Testis (tissue), 3 donors: ENCODE results near the gene MED27. TPM values are rescaled to one million over a fixed set of nuclear protein-coding genes. Genes with fewer than 3 reads are reported as not detected.

ENCODE experiments used
- DNase-seq: peaks from one replicate; pipeline ENCODE4 v3.0.0-alpha.2; 2019
- H3K27ac ChIP-seq, 2 donors: fragments of 200-600 bp; sonication (generic); one replicate each; pipeline ENCODE4 v1.5.1; 2019
- H3K27me3 ChIP-seq: fragments of 200-600 bp; sonication (generic); one replicate; pipeline ENCODE4 v1.5.1; 2019
- H3K36me3 ChIP-seq: fragments of 200-600 bp; sonication (generic); one replicate; pipeline ENCODE4 v1.5.1; 2017; ENCODE audit warnings: low read depth; ENCODE audit errors: missing control alignments
- H3K4me1 ChIP-seq: fragments of 200-600 bp; sonication (generic); one replicate; pipeline ENCODE4 v1.5.1; 2019
- H3K4me3 ChIP-seq, 2 donors: fragments of 200-600 bp; sonication (generic); one replicate each; pipeline ENCODE4 v1.5.1; 2017 to 2019
- H3K9me3 ChIP-seq: fragments of 200-600 bp; sonication (generic); one replicate; pipeline ENCODE4 v1.5.1; 2017
- CTCF ChIP-seq, 3 experiments: fragments of 450-650 bp in 2 of 3; fragments of 200-600 bp in 1 of 3; sonication (generic) in 1 of 3; IDR thresholded peaks; one replicate each; pipeline ENCODE4 v1.5.1; 2016 to 2019; ENCODE audit warnings: antibody characterized with exemption in 3 of 3, mild to moderate bottlenecking in 2 of 3, moderate library complexity in 1 of 3
- POLR2A ChIP-seq: fragments of 450-650 bp; IDR thresholded peaks from one replicate; pipeline ENCODE4 v1.6.1; 2017; ENCODE audit warnings: antibody characterized with exemption, mild to moderate bottlenecking, moderate library complexity
- WGBS, 2 donors: methylation state at CpG; one replicate each; pipeline ENCODE4 v1.1.5; 2018; 5-methylcytosine and 5-hydroxymethylcytosine counted together
- intact Hi-C: fragments of 100-400 bp; cut with DNase I; formaldehyde crosslinking; loops from one replicate; pipeline ENCODE4 v1.15.1; 2023; ENCODE audit warnings: low total_unique reads
- polyA plus RNA-seq: library from polyadenylated mRNA; stranded (reverse); fragments of 350-450 nt; fragmentation: Illumina TruSeq; extraction: RNeasy Lipid Tissue Mini Kit (QIAGEN cat#74804); gene quantifications from one replicate; pipeline ENCODE4 v1.2.3, GENCODE V29; 2014; ENCODE audit warnings: low read depth, low replicate concordance; ENCODE audit not compliant: insufficient read depth
- total RNA-seq, 2 donors: library from RNA; depleted of rRNA; stranded (reverse); fragments of >200 nt; gene quantifications; one replicate each; pipeline ENCODE4 v1.2.3, GENCODE V29; 2016

MED27 gene
- total and polyA plus RNA-seq, 3 donors from 2014 or later = 30.7 to 45.0 (median 33.7) TPM

DNA sequence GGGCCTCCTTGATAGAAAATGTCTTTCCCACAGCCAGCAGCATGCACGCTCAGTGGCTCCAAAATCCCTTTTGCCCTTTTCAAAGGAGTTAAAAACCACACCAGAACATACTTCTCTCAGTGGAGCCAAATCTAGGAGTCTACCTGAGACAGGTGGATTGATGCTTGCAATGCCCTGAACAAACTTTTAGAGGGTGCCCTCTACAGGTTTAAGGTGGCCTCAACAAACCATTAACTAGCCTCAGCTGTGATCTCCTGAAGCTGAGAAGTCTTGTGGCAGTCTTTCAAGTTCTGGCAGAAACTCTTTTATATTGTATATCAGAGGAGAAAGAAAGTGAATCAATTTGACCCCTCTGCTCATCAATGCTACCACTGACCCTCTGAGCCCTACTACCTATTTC, 125.4 kb downstream of the MED27 start:
- intact Hi-C loops = no loop called here
- 100% methylated on average over 1 of the region's 1 CpG for WGBS, 2 donors
- H3K9me3 ChIP-seq = no peaks in the 10 kb centered on the region
- no peaks in the 10 kb centered on the region for H3K27me3 ChIP-seq
- TF ChIP-seq CTCF (IDR thresholded peaks at IDR 0.05) (no peak), POLR2A (no peak)
- no peak overlapping the region for H3K27ac ChIP-seq
- DNase-seq = no peak
- H3K36me3 ChIP-seq = no peaks in the 10 kb centered on the region
- no peak overlapping the region for H3K4me3 ChIP-seq
- peaks cover 6% of the 10 kb centered on the region for H3K4me1 ChIP-seq

- intact Hi-C loops = no loop called here
- Histone ChIP-seq H3K27ac (peak overlapping the region in 1 of 2 donors; percentile 42), H3K27me3 (no peaks in the 10 kb centered on the region), H3K9me3 (no peaks in the 10 kb centered on the region), H3K4me1 (peaks cover 6% of the 10 kb centered on the region), H3K36me3 (no peaks in the 10 kb centered on the region), H3K4me3 (no peak overlapping the region)
- 47 to 56% methylated on average over 5 of the region's 5 CpGs for WGBS, 2 donors
- TF ChIP-seq POLR2A (no peak), CTCF (IDR thresholded peaks at IDR 0.05) (no peak)
- no peak for DNase-seq
These were observed 127.8 kb downstream of the MED27 start for GRCh38 chr9:131951905-131952304.

DNA sequence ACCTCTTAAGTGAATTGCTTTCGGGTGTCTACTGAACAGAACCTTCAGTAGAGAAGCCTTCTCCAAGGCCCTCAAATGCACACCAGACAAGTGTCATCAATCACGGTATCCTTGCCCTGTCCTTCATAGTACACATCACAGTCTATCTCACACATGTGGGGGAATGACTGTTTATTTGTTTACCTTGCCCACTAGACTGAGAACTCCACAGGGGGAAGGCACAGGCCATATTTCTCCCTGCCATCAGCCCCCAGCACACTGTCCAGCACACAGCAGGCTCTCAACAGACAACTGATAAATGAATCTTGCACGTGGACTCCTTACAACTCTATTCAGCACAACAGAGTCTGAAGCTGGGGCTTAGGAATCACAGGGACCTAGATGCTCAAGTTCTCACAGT, 128.5 kb downstream of the MED27 start:
- H3K4me1 ChIP-seq = peaks cover 6% of the 10 kb centered on the region
- no peaks in the 10 kb centered on the region for H3K27me3 ChIP-seq
- no peaks in the 10 kb centered on the region for H3K9me3 ChIP-seq
- H3K27ac ChIP-seq = no peak overlapping the region
- DNase-seq = no peak
- no peak for TF ChIP-seq CTCF (IDR thresholded peaks at IDR 0.05)
- no peak for TF ChIP-seq POLR2A
- no peaks in the 10 kb centered on the region for H3K36me3 ChIP-seq
- intact Hi-C loops = no loop called here
- no peak overlapping the region for H3K4me3 ChIP-seq
- WGBS, 2 donors = 73 to 90% methylated on average over 3 of the region's 3 CpGs

DNA sequence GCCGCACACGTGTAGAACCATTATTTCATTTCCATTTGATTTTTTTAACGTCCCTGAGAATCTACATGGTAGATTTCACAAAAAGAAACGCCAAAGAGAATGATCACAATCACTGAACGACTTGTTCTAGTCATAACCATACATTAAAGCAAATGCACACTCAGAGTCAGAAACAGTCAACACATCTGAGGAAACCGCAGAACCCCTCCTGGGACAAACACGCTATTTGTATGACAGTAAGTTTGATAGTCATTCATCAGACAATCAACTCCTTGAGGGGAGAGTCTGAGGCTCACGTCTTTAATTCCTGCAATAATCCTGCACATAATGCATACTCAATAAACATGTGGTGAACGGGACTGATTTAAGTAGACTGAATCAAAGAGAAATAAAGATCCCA, 129.2 kb downstream of the MED27 start:
- Histone ChIP-seq H3K36me3 (no peaks in the 10 kb centered on the region), H3K9me3 (no peaks in the 10 kb centered on the region), H3K27me3 (no peaks in the 10 kb centered on the region), H3K4me1 (peaks cover 6% of the 10 kb centered on the region), H3K27ac (no peak overlapping the region), H3K4me3 (no peak overlapping the region)
- intact Hi-C loops = no loop called here
- 91 to 95% methylated on average over 9 of the region's 9 CpGs for WGBS, 2 donors
- TF ChIP-seq POLR2A (no peak), CTCF (IDR thresholded peaks at IDR 0.05) (no peak)
- no peak for DNase-seq

- Histone ChIP-seq H3K4me1 (no peaks in the 10 kb centered on the region), H3K27me3 (no peaks in the 10 kb centered on the region), H3K36me3 (no peaks in the 10 kb centered on the region), H3K4me3 (no peak overlapping the region), H3K27ac (no peak overlapping the region), H3K9me3 (no peaks in the 10 kb centered on the region)
- WGBS, 2 donors = 89 to 90% methylated on average over 2 of the region's 2 CpGs
- no peak for DNase-seq
- intact Hi-C loops = no loop called here
- no peak for TF ChIP-seq POLR2A
- no peak for TF ChIP-seq CTCF (IDR thresholded peaks at IDR 0.05)
These were observed 133.5 kb downstream of the MED27 start for GRCh38 chr9:131946180-131946579.
